ENCODE data around the gene EDN1.

The EDN1 gene

GRCh38 chr6:12288211-12288618, 1.9 kb upstream of the EDN1 start:
- H3K4me3 ChIP-seq (ENCODE audit: low read length) = no peak overlapping the region
- H3K9ac ChIP-seq (ENCODE audit: low read length) = no peak overlapping the region
- DNase-seq (ENCODE audit: low read depth) = no peak
- H3K9me3 ChIP-seq (ENCODE audit: control insufficient read depth, low read length) = no peaks in the 10 kb centered on the region
- H3K27me3 ChIP-seq (replicated peaks; ENCODE audit: control insufficient read depth, insufficient read depth, low read length) = no peaks in the 10 kb centered on the region
- no peaks in the 10 kb centered on the region for H3K36me3 ChIP-seq (ENCODE audit: control insufficient read depth, insufficient read depth, low read length, severe bottlenecking)
- peaks cover 19% of the 10 kb centered on the region for H3K4me1 ChIP-seq (ENCODE audit: control insufficient read depth, insufficient read depth, low read length)

- Histone ChIP-seq H3K27me3 (replicated peaks; ENCODE audit: control insufficient read depth, insufficient read depth, low read length) (no peaks in the 10 kb centered on the region), H3K9ac (ENCODE audit: low read length) (no peak overlapping the region), H3K4me3 (ENCODE audit: low read length) (no peak overlapping the region), H3K4me1 (ENCODE audit: control insufficient read depth, insufficient read depth, low read length) (peaks cover 24% of the 10 kb centered on the region), H3K36me3 (ENCODE audit: control insufficient read depth, insufficient read depth, low read length, severe bottlenecking) (no peaks in the 10 kb centered on the region), H3K9me3 (ENCODE audit: control insufficient read depth, low read length) (no peaks in the 10 kb centered on the region)
- no peak for DNase-seq (ENCODE audit: low read depth)
Measured at GRCh38 chr6:12288914-12289313, 1.2 kb upstream of the EDN1 start.

GRCh38 chr6:12289365-12289919, 719 bp upstream of the EDN1 start:
- H3K36me3 ChIP-seq (ENCODE audit: control insufficient read depth, insufficient read depth, low read length, severe bottlenecking) = no peaks in the 10 kb centered on the region
- no peaks in the 10 kb centered on the region for H3K9me3 ChIP-seq (ENCODE audit: control insufficient read depth, low read length)
- peak; percentile 84 for DNase-seq (ENCODE audit: low read depth)
- peaks cover 28% of the 10 kb centered on the region for H3K4me1 ChIP-seq (ENCODE audit: control insufficient read depth, insufficient read depth, low read length)
- no peaks in the 10 kb centered on the region for H3K27me3 ChIP-seq (replicated peaks; ENCODE audit: control insufficient read depth, insufficient read depth, low read length)
- peak overlapping the region; percentile 87 for H3K4me3 ChIP-seq (ENCODE audit: low read length)
- H3K9ac ChIP-seq (ENCODE audit: low read length) = peak overlapping the region; percentile 88

GRCh38 chr6:12291071-12291838, 1.1 kb downstream of the EDN1 start:
- Histone ChIP-seq H3K27me3 (replicated peaks; ENCODE audit: control insufficient read depth, insufficient read depth, low read length) (no peaks in the 10 kb centered on the region), H3K36me3 (ENCODE audit: control insufficient read depth, insufficient read depth, low read length, severe bottlenecking) (no peaks in the 10 kb centered on the region), H3K4me3 (ENCODE audit: low read length) (peak overlapping the region; percentile 87), H3K4me1 (ENCODE audit: control insufficient read depth, insufficient read depth, low read length) (peaks cover 39% of the 10 kb centered on the region), H3K9ac (ENCODE audit: low read length) (peak overlapping the region; percentile 88), H3K9me3 (ENCODE audit: control insufficient read depth, low read length) (no peaks in the 10 kb centered on the region)
- DNase-seq (ENCODE audit: low read depth) = no peak

- peak overlapping the region; percentile 70 for H3K9ac ChIP-seq (ENCODE audit: low read length)
- no peaks in the 10 kb centered on the region for H3K27me3 ChIP-seq (replicated peaks; ENCODE audit: control insufficient read depth, insufficient read depth, low read length)
- peak overlapping the region; percentile 76 for H3K4me3 ChIP-seq (ENCODE audit: low read length)
- peaks cover 38% of the 10 kb centered on the region for H3K4me1 ChIP-seq (ENCODE audit: control insufficient read depth, insufficient read depth, low read length)
- H3K36me3 ChIP-seq (ENCODE audit: control insufficient read depth, insufficient read depth, low read length, severe bottlenecking) = no peaks in the 10 kb centered on the region
- peak; percentile 50 for DNase-seq (ENCODE audit: low read depth)
- H3K9me3 ChIP-seq (ENCODE audit: control insufficient read depth, low read length) = no peaks in the 10 kb centered on the region
Measured at GRCh38 chr6:12291839-12292604, 1.9 kb downstream of the EDN1 start.

- Histone ChIP-seq H3K27me3 (replicated peaks; ENCODE audit: control insufficient read depth, insufficient read depth, low read length) (no peaks in the 10 kb centered on the region), H3K36me3 (ENCODE audit: control insufficient read depth, insufficient read depth, low read length, severe bottlenecking) (no peaks in the 10 kb centered on the region), H3K4me1 (ENCODE audit: control insufficient read depth, insufficient read depth, low read length) (peaks cover 38% of the 10 kb centered on the region), H3K4me3 (ENCODE audit: low read length) (no peak overlapping the region), H3K9ac (ENCODE audit: low read length) (no peak overlapping the region), H3K9me3 (ENCODE audit: control insufficient read depth, low read length) (no peaks in the 10 kb centered on the region)
- no peak for DNase-seq (ENCODE audit: low read depth)
Measured at GRCh38 chr6:12293235-12293930, 3.2 kb downstream of the EDN1 start.

- H3K9me3 ChIP-seq (ENCODE audit: control insufficient read depth, low read length) = no peaks in the 10 kb centered on the region
- H3K4me1 ChIP-seq (ENCODE audit: control insufficient read depth, insufficient read depth, low read length) = peaks cover 38% of the 10 kb centered on the region
- no peaks in the 10 kb centered on the region for H3K36me3 ChIP-seq (ENCODE audit: control insufficient read depth, insufficient read depth, low read length, severe bottlenecking)
- no peaks in the 10 kb centered on the region for H3K27me3 ChIP-seq (replicated peaks; ENCODE audit: control insufficient read depth, insufficient read depth, low read length)
- DNase-seq (ENCODE audit: low read depth) = no peak
- no peak overlapping the region for H3K4me3 ChIP-seq (ENCODE audit: low read length)
- no peak overlapping the region for H3K9ac ChIP-seq (ENCODE audit: low read length)
Measured at GRCh38 chr6:12293931-12294807, 4.0 kb downstream of the EDN1 start.

- Histone ChIP-seq H3K27me3 (replicated peaks; ENCODE audit: control insufficient read depth, insufficient read depth, low read length) (no peaks in the 10 kb centered on the region), H3K9ac (ENCODE audit: low read length) (peak overlapping the region; percentile 16), H3K4me3 (ENCODE audit: low read length) (no peak overlapping the region), H3K9me3 (ENCODE audit: control insufficient read depth, low read length) (no peaks in the 10 kb centered on the region), H3K36me3 (ENCODE audit: control insufficient read depth, insufficient read depth, low read length, severe bottlenecking) (no peaks in the 10 kb centered on the region), H3K4me1 (ENCODE audit: control insufficient read depth, insufficient read depth, low read length) (peaks cover 38% of the 10 kb centered on the region)
- peak; percentile 43 for DNase-seq (ENCODE audit: low read depth)
Measured at GRCh38 chr6:12294851-12295536, 4.8 kb downstream of the EDN1 start.

GRCh38 chr6:12295558-12296254, 5.5 kb downstream of the EDN1 start:
- Histone ChIP-seq H3K27me3 (replicated peaks; ENCODE audit: control insufficient read depth, insufficient read depth, low read length) (no peaks in the 10 kb centered on the region), H3K36me3 (ENCODE audit: control insufficient read depth, insufficient read depth, low read length, severe bottlenecking) (no peaks in the 10 kb centered on the region), H3K4me3 (ENCODE audit: low read length) (peak overlapping the region; percentile 65), H3K9ac (ENCODE audit: low read length) (peak overlapping the region; percentile 16), H3K4me1 (ENCODE audit: control insufficient read depth, insufficient read depth, low read length) (peaks cover 35% of the 10 kb centered on the region), H3K9me3 (ENCODE audit: control insufficient read depth, low read length) (no peaks in the 10 kb centered on the region)
- DNase-seq (ENCODE audit: low read depth) = no peak

- H3K27me3 ChIP-seq (replicated peaks; ENCODE audit: control insufficient read depth, insufficient read depth, low read length) = no peaks in the 10 kb centered on the region
- no peaks in the 10 kb centered on the region for H3K36me3 ChIP-seq (ENCODE audit: control insufficient read depth, insufficient read depth, low read length, severe bottlenecking)
- H3K9ac ChIP-seq (ENCODE audit: low read length) = peak overlapping the region; percentile 73
- peaks cover 34% of the 10 kb centered on the region for H3K4me1 ChIP-seq (ENCODE audit: control insufficient read depth, insufficient read depth, low read length)
- DNase-seq (ENCODE audit: low read depth) = peak; percentile 95
- peak overlapping the region; percentile 65 for H3K4me3 ChIP-seq (ENCODE audit: low read length)
- no peaks in the 10 kb centered on the region for H3K9me3 ChIP-seq (ENCODE audit: control insufficient read depth, low read length)
Measured at GRCh38 chr6:12296255-12296573, 6.1 kb downstream of the EDN1 start.

Measured in adipocyte (in vitro differentiated cells).